Thyroid gland (tissue), 4 donors: ENCODE measurements around the gene PDE3A. TPM values are rescaled to one million over a fixed set of nuclear protein-coding genes. Genes with fewer than 3 reads are reported as not detected.

Experiments used
- DNase-seq, 2 donors: peaks; one replicate each; pipeline ENCODE4 v3.0.0-alpha.2; 2019
- H3K27ac ChIP-seq, 3 donors: fragments of 200-600 bp; sonication (generic); 1 replicate in 2 of 3; 2 replicates in 1 of 3; pipeline ENCODE4 v1.5.1; 2016 to 2019; ENCODE audit warnings: mild to moderate bottlenecking in 1 of 3, moderate library complexity in 1 of 3
- H3K27me3 ChIP-seq: fragments of 200-600 bp; sonication (generic); one replicate; pipeline ENCODE4 v1.5.1; 2019
- H3K36me3 ChIP-seq, 2 donors: fragments of 200-600 bp; sonication (generic); one replicate each; pipeline ENCODE4 v1.5.1; 2016 to 2019
- H3K4me1 ChIP-seq, 2 donors: fragments of 200-600 bp; sonication (generic); one replicate each; pipeline ENCODE4 v1.5.1; 2017 to 2019
- H3K4me3 ChIP-seq, 3 donors: fragments of 200-600 bp; sonication (generic); replicated peaks in 1 of 3; 1 replicate in 2 of 3; 2 replicates in 1 of 3; pipeline ENCODE4 v1.5.1; 2016; ENCODE audit warnings: mild to moderate bottlenecking in 1 of 3
- H3K9me3 ChIP-seq: fragments of 200-600 bp; sonication (generic); one replicate; pipeline ENCODE4 v1.5.1; 2017
- CTCF ChIP-seq, 6 experiments: fragments of 200-600 bp in 3 of 6; fragments of 450-650 bp in 3 of 6; sonication (generic) in 3 of 6; IDR thresholded peaks; one replicate each; pipeline ENCODE4 v1.5.1; 2016 to 2019; ENCODE audit warnings: antibody characterized with exemption in 6 of 6, mild to moderate bottlenecking in 2 of 6, inconsistent platforms in 1 of 6, moderate library complexity in 1 of 6
- POLR2A ChIP-seq, 2 donors: fragments of 450-650 bp; IDR thresholded peaks; one replicate each; pipeline ENCODE4 v1.6.1; 2017; ENCODE audit warnings: antibody characterized with exemption in 2 of 2, mild to moderate bottlenecking in 2 of 2, moderate library complexity in 1 of 2
- WGBS, 2 donors: methylation state at CpG; one replicate each; pipeline ENCODE4 v1.1.5; 2017; 5-methylcytosine and 5-hydroxymethylcytosine counted together
- intact Hi-C: fragments of 100-400 bp; cut with DNase I; formaldehyde crosslinking; loops from one replicate; pipeline ENCODE4 v1.15.1; 2023
- total RNA-seq, 4 donors: library from RNA; depleted of rRNA; stranded (reverse); fragments of >200 nt; gene quantifications; one replicate each; pipeline ENCODE4 v1.2.3, GENCODE V29; 2016

The PDE3A gene
- total RNA-seq, 4 donors from 2014 or later = 2.8 to 9.9 (median 6.7) TPM

GRCh38 chr12:20434996-20435395 lies 66.7 kb downstream of the PDE3A start:
- no peak overlapping the region for H3K27ac ChIP-seq
- TF ChIP-seq CTCF (IDR thresholded peaks at IDR 0.05) = no peak
- TF ChIP-seq POLR2A (IDR thresholded peaks at IDR 0.05) = no peak
- H3K9me3 ChIP-seq = no peaks in the 10 kb centered on the region
- DNase-seq = no peak
- WGBS, 2 donors = 70 to 74% methylated on average over 3 of the region's 3 CpGs
- no peak overlapping the region for H3K4me3 ChIP-seq
- H3K4me1 ChIP-seq = no peaks in the 10 kb centered on the region
- intact Hi-C loops = no loop called here
- H3K36me3 ChIP-seq = no peaks in the 10 kb centered on the region
- H3K27me3 ChIP-seq = no peaks in the 10 kb centered on the region

GRCh38 chr12:20436316-20436715 lies 68.0 kb downstream of the PDE3A start:
- no peak overlapping the region for H3K27ac ChIP-seq
- no peak for TF ChIP-seq CTCF (IDR thresholded peaks at IDR 0.05)
- no peak for TF ChIP-seq POLR2A (IDR thresholded peaks at IDR 0.05)
- H3K4me3 ChIP-seq = no peak overlapping the region
- H3K36me3 ChIP-seq = no peaks in the 10 kb centered on the region
- DNase-seq = no peak
- intact Hi-C loops = no loop called here
- H3K27me3 ChIP-seq = no peaks in the 10 kb centered on the region
- no peaks in the 10 kb centered on the region for H3K9me3 ChIP-seq
- no peaks in the 10 kb centered on the region for H3K4me1 ChIP-seq

GRCh38 chr12:20438299-20438779 lies 70.0 kb downstream of the PDE3A start:
- DNase-seq = no peak
- intact Hi-C loops = no loop called here
- Histone ChIP-seq H3K4me3 (no peak overlapping the region), H3K27me3 (no peaks in the 10 kb centered on the region), H3K36me3 (no peaks in the 10 kb centered on the region), H3K9me3 (no peaks in the 10 kb centered on the region), H3K27ac (peak overlapping the region in 1 of 3 donors; percentile 23), H3K4me1 (no peaks in the 10 kb centered on the region)
- TF ChIP-seq POLR2A (IDR thresholded peaks at IDR 0.05) (no peak), CTCF (IDR thresholded peaks at IDR 0.05) (no peak)
- 74 to 84% methylated on average over 2 of the region's 2 CpGs for WGBS, 2 donors

GRCh38 chr12:20439626-20440025 lies 71.3 kb downstream of the PDE3A start:
- Histone ChIP-seq H3K4me3 (no peak overlapping the region), H3K27ac (peak overlapping the region in 1 of 3 donors; percentile 32), H3K4me1 (no peaks in the 10 kb centered on the region), H3K9me3 (no peaks in the 10 kb centered on the region), H3K27me3 (no peaks in the 10 kb centered on the region), H3K36me3 (no peaks in the 10 kb centered on the region)
- no peak for DNase-seq
- TF ChIP-seq CTCF (IDR thresholded peaks at IDR 0.05) (no peak), POLR2A (IDR thresholded peaks at IDR 0.05) (no peak)
- 46 to 88% methylated on average over 1 of the region's 1 CpG for WGBS, 2 donors
- intact Hi-C loops = no loop called here

GRCh38 chr12:20440408-20440807 lies 72.1 kb downstream of the PDE3A start:
- WGBS, 2 donors = 73 to 79% methylated on average over 1 of the region's 1 CpG
- no peak for DNase-seq
- Histone ChIP-seq H3K4me1 (no peaks in the 10 kb centered on the region), H3K27ac (peak overlapping the region in 1 of 3 donors; percentile 32), H3K9me3 (no peaks in the 10 kb centered on the region), H3K4me3 (no peak overlapping the region), H3K36me3 (no peaks in the 10 kb centered on the region), H3K27me3 (no peaks in the 10 kb centered on the region)
- TF ChIP-seq CTCF (IDR thresholded peaks at IDR 0.05) (no peak), POLR2A (IDR thresholded peaks at IDR 0.05) (no peak)
- intact Hi-C loops = no loop called here
